H9 (cell line): ENCODE measurements around the gene OR5F1. TPM values are rescaled to one million over a fixed set of nuclear protein-coding genes. Genes with fewer than 3 reads are reported as not detected.

ENCODE experiments used
- DNase-seq: peaks from one replicate; pipeline ENCODE4 v3.0.0-alpha.2; 2017
- H2AFZ ChIP-seq: one replicate; pipeline ENCODE4 v1.6.1; 2013; ENCODE audit warnings: mild to moderate bottlenecking, low read length, control low read depth, moderate library complexity
- H2AK5ac ChIP-seq: 2 replicates; pipeline ENCODE4 v1.6.1; 2013; ENCODE audit warnings: low read length, control low read depth, mixed read lengths; ENCODE audit not compliant: insufficient read length
- H2BK120ac ChIP-seq: one replicate; pipeline ENCODE4 v1.6.1; 2013; ENCODE audit warnings: low read depth, mild to moderate bottlenecking, low read length, control low read depth, inconsistent platforms; ENCODE audit not compliant: poor library complexity, severe bottlenecking
- H2BK12ac ChIP-seq: 2 replicates; pipeline ENCODE4 v1.6.1; 2013; ENCODE audit warnings: low read length, control low read depth, mixed read lengths, low read depth; ENCODE audit not compliant: insufficient read length
- H2BK15ac ChIP-seq: 2 replicates; pipeline ENCODE4 v1.6.1; 2013; ENCODE audit warnings: low read depth, low read length, control low read depth
- H2BK20ac ChIP-seq: one replicate; pipeline ENCODE4 v1.6.1; 2013; ENCODE audit warnings: low read depth, mild to moderate bottlenecking, low read length, control low read depth, inconsistent platforms; ENCODE audit not compliant: poor library complexity, severe bottlenecking
- H2BK5ac ChIP-seq: 2 replicates; pipeline ENCODE4 v1.6.1; 2013; ENCODE audit warnings: low read length, control low read depth, mixed read lengths; ENCODE audit not compliant: insufficient read length
- H3K14ac ChIP-seq: 2 replicates; pipeline ENCODE4 v1.6.1; 2013; ENCODE audit warnings: low read length, control low read depth; ENCODE audit not compliant: insufficient read depth
- H3K18ac ChIP-seq: 2 replicates; pipeline ENCODE4 v1.6.1; 2013; ENCODE audit warnings: low read depth, mild to moderate bottlenecking, mixed read lengths, low read length, control low read depth; ENCODE audit not compliant: insufficient read length
- H3K23ac ChIP-seq: 2 replicates; pipeline ENCODE4 v1.6.1; 2013; ENCODE audit warnings: low read length, control low read depth, mixed read lengths, low read depth; ENCODE audit not compliant: insufficient read length
- H3K23me2 ChIP-seq: 2 replicates; pipeline ENCODE4 v1.6.1; 2013; ENCODE audit warnings: low read depth, mild to moderate bottlenecking, mixed read lengths, low read length, control low read depth; ENCODE audit not compliant: insufficient read length, poor library complexity, severe bottlenecking
- H3K27ac ChIP-seq: 2 replicates; pipeline ENCODE4 v1.5.1; 2013; ENCODE audit warnings: low read length, control low read depth, mixed read lengths, low read depth; ENCODE audit not compliant: insufficient read length
- H3K27me3 ChIP-seq: 2 replicates; pipeline ENCODE4 v1.6.1; 2013; ENCODE audit warnings: low read length, control low read depth, inconsistent platforms; ENCODE audit not compliant: insufficient read depth
- H3K4ac ChIP-seq: 2 replicates; pipeline ENCODE4 v1.6.1; 2013; ENCODE audit warnings: low read depth, mild to moderate bottlenecking, control low read depth, inconsistent platforms, low read length, moderate library complexity
- H3K4me1 ChIP-seq: 2 replicates; pipeline ENCODE4 v1.6.1; 2013; ENCODE audit warnings: low read length, control low read depth, inconsistent platforms; ENCODE audit not compliant: insufficient read depth
- H3K4me2 ChIP-seq: 2 replicates; pipeline ENCODE4 v1.6.1; 2013; ENCODE audit warnings: low read length, control low read depth, mixed read lengths; ENCODE audit not compliant: insufficient read length, insufficient read depth
- H3K56ac ChIP-seq: 2 replicates; pipeline ENCODE4 v1.6.1; 2013; ENCODE audit warnings: low read depth, mild to moderate bottlenecking, mixed read lengths, low read length, control low read depth; ENCODE audit not compliant: insufficient read length
- H3K79me1 ChIP-seq: 2 replicates; pipeline ENCODE4 v1.6.1; 2013; ENCODE audit warnings: low read depth, mild to moderate bottlenecking, moderate library complexity, low read length, control low read depth, inconsistent platforms; ENCODE audit not compliant: insufficient read depth, poor library complexity, severe bottlenecking
- H3K79me2 ChIP-seq: 2 replicates; pipeline ENCODE4 v1.6.1; 2013; ENCODE audit warnings: low read length, control low read depth, inconsistent platforms; ENCODE audit not compliant: insufficient read depth
- H3K9ac ChIP-seq: 2 replicates; pipeline ENCODE4 v1.6.1; 2013; ENCODE audit warnings: low read length, control low read depth, mixed read lengths; ENCODE audit not compliant: insufficient read length; ENCODE audit errors: extremely low read depth
- H3K9me3 ChIP-seq: one replicate; pipeline ENCODE4 v1.6.1; 2013; ENCODE audit warnings: low read depth, low read length, inconsistent platforms; ENCODE audit not compliant: control insufficient read depth
- H3T11ph ChIP-seq: one replicate; pipeline ENCODE4 v1.6.1; 2013; ENCODE audit warnings: mild to moderate bottlenecking, low read length, control low read depth, inconsistent platforms
- H4K20me1 ChIP-seq: one replicate; pipeline ENCODE4 v1.6.1; 2013; ENCODE audit not compliant: control insufficient read depth, insufficient read length, insufficient read depth
- H4K5ac ChIP-seq: 2 replicates; pipeline ENCODE4 v1.6.1; 2013; ENCODE audit warnings: low read depth, mild to moderate bottlenecking, mixed read lengths, low read length, control low read depth; ENCODE audit not compliant: insufficient read length
- H4K8ac ChIP-seq: replicated peaks from 2 replicates; pipeline ENCODE4 v1.6.1; 2013; ENCODE audit warnings: low read length, control low read depth, mixed read lengths, low read depth; ENCODE audit not compliant: insufficient read length
- H4K91ac ChIP-seq: 2 replicates; pipeline ENCODE4 v1.6.1; 2013; ENCODE audit warnings: low read depth, mild to moderate bottlenecking, moderate library complexity, mixed read lengths, low read length, control low read depth; ENCODE audit not compliant: insufficient read length
- H3K27ac Mint-ChIP-seq, 3 experiments: 2 replicates in 2 of 3; 3 replicates in 1 of 3; pipeline ENCODE4 v1.8.0; 2020 to 2021; ENCODE audit warnings: mixed read lengths in 3 of 3, mild to moderate bottlenecking in 1 of 3, moderate library complexity in 1 of 3
- H3K27me3 Mint-ChIP-seq: 2 replicates; pipeline ENCODE4 v1.8.0; 2021; ENCODE audit warnings: low read depth, mild to moderate bottlenecking, moderate library complexity, mixed read lengths
- H3K36me3 Mint-ChIP-seq, 3 experiments: 2 replicates in 2 of 3; 3 replicates in 1 of 3; pipeline ENCODE4 v1.8.0; 2020 to 2021; ENCODE audit warnings: low read depth in 3 of 3, mixed read lengths in 3 of 3; ENCODE audit not compliant: insufficient read depth in 1 of 3
- H3K4me1 Mint-ChIP-seq, 2 experiments: 2 replicates each; pipeline ENCODE4 v1.8.0; 2020; ENCODE audit warnings: mixed read lengths in 2 of 2
- H3K4me3 Mint-ChIP-seq, 2 experiments: 2 replicates in 1 of 2; 3 replicates in 1 of 2; pipeline ENCODE4 v1.8.0; 2020 to 2021; ENCODE audit warnings: mild to moderate bottlenecking in 2 of 2, mixed read lengths in 2 of 2, moderate library complexity in 1 of 2
- H3K9me3 Mint-ChIP-seq, 2 experiments: 2 replicates in 1 of 2; 3 replicates in 1 of 2; pipeline ENCODE4 v1.8.0; 2020; ENCODE audit warnings: mild to moderate bottlenecking in 2 of 2, mixed read lengths in 2 of 2, moderate library complexity in 1 of 2
- CTCF ChIP-seq: fragments of 200-600 bp; sonication (generic); conservative IDR thresholded peaks from 3 replicates; pipeline ENCODE4 v1.8.0; 2021; ENCODE audit warnings: antibody characterized with exemption, mild to moderate bottlenecking
- WGBS: extraction: QIAGEN DNeasy Blood & Tissue Kit; methylation state at CpG from one replicate; pipeline ENCODE4 v1.1.7; 2013; ENCODE audit warnings: missing lambda C conversion rate, low lambda C conversion rate, mixed read lengths; ENCODE audit not compliant: insufficient read length; ENCODE audit errors: extremely low coverage; 5-methylcytosine and 5-hydroxymethylcytosine counted together
- total RNA-seq: library from RNA; stranded (reverse); gene quantifications from 2 replicates; pipeline ENCODE4 v1.2.1, GENCODE V29; 2021

The OR5F1 gene
- total RNA-seq, 1 experiment from 2014 or later = not detected

GRCh38 chr11:55970935-55971334 is 23.5 kb downstream of the OR5F1 start:
- TF ChIP-seq CTCF = no peak
- no peak overlapping the region for H3K23ac ChIP-seq
- no peak overlapping the region for H2BK12ac ChIP-seq
- H2BK120ac ChIP-seq = no peak overlapping the region
- H2BK15ac ChIP-seq = no peak overlapping the region
- no peak overlapping the region for H3K14ac ChIP-seq
- no peak overlapping the region for H4K5ac ChIP-seq
- no peak overlapping the region for H3T11ph ChIP-seq
- H3K27me3 ChIP-seq = no peaks in the 10 kb centered on the region
- H3K27ac Mint-ChIP-seq = peak overlapping the region in 1 of 3 experiments; percentile 25; a peak in 1 of 7 replicates
- H3K4me1 Mint-ChIP-seq = peaks cover 10% of the 10 kb centered on the region in 2 experiments
- no peak overlapping the region for H4K91ac ChIP-seq
- no peak overlapping the region for H2AFZ ChIP-seq
- H3K23me2 ChIP-seq = no peaks in the 10 kb centered on the region
- no peak overlapping the region for H3K9ac ChIP-seq
- no peak overlapping the region for H2BK5ac ChIP-seq
- peaks cover 0 to 17% of the 10 kb centered on the region in 2 experiments; a peak in 4 of 5 replicates for H3K9me3 Mint-ChIP-seq
- no CpG with 5 or more reads among the region's 3 CpGs for WGBS
- H3K4me3 Mint-ChIP-seq = no peak overlapping the region
- H3K79me1 ChIP-seq = no peaks in the 10 kb centered on the region
- no peaks in the 10 kb centered on the region for H4K20me1 ChIP-seq
- H3K18ac ChIP-seq = no peak overlapping the region
- no peak for DNase-seq
- no peak overlapping the region for H3K27ac ChIP-seq
- no peak overlapping the region for H4K8ac ChIP-seq
- H3K4me2 ChIP-seq = no peak overlapping the region
- H3K27me3 Mint-ChIP-seq = no peaks in the 10 kb centered on the region
- H3K36me3 Mint-ChIP-seq = peaks cover 0 to 3% (median 0%) of the 10 kb centered on the region in 3 experiments; a peak in 1 of 7 replicates
- H3K4ac ChIP-seq = no peak overlapping the region
- no peaks in the 10 kb centered on the region; the same call in 1 of the 2 replicates for H3K4me1 ChIP-seq
- no peak overlapping the region for H2BK20ac ChIP-seq
- no peak overlapping the region for H3K56ac ChIP-seq
- no peaks in the 10 kb centered on the region for H3K9me3 ChIP-seq
- H3K79me2 ChIP-seq = no peaks in the 10 kb centered on the region
- no peak overlapping the region for H2AK5ac ChIP-seq
